H9 (cell line): ENCODE measurements around the gene SMG7. TPM values are rescaled to one million over a fixed set of nuclear protein-coding genes. Genes with fewer than 3 reads are reported as not detected.

Source experiments
- DNase-seq: peaks from one replicate; pipeline ENCODE4 v3.0.0-alpha.2; 2017
- H2AFZ ChIP-seq: one replicate; pipeline ENCODE4 v1.6.1; 2013; ENCODE audit warnings: mild to moderate bottlenecking, low read length, control low read depth, moderate library complexity
- H2AK5ac ChIP-seq: 2 replicates; pipeline ENCODE4 v1.6.1; 2013; ENCODE audit warnings: low read length, control low read depth, mixed read lengths; ENCODE audit not compliant: insufficient read length
- H2BK120ac ChIP-seq: one replicate; pipeline ENCODE4 v1.6.1; 2013; ENCODE audit warnings: low read depth, mild to moderate bottlenecking, low read length, control low read depth, inconsistent platforms; ENCODE audit not compliant: poor library complexity, severe bottlenecking
- H2BK12ac ChIP-seq: 2 replicates; pipeline ENCODE4 v1.6.1; 2013; ENCODE audit warnings: low read length, control low read depth, mixed read lengths, low read depth; ENCODE audit not compliant: insufficient read length
- H2BK15ac ChIP-seq: 2 replicates; pipeline ENCODE4 v1.6.1; 2013; ENCODE audit warnings: low read depth, low read length, control low read depth
- H2BK20ac ChIP-seq: one replicate; pipeline ENCODE4 v1.6.1; 2013; ENCODE audit warnings: low read depth, mild to moderate bottlenecking, low read length, control low read depth, inconsistent platforms; ENCODE audit not compliant: poor library complexity, severe bottlenecking
- H2BK5ac ChIP-seq: 2 replicates; pipeline ENCODE4 v1.6.1; 2013; ENCODE audit warnings: low read length, control low read depth, mixed read lengths; ENCODE audit not compliant: insufficient read length
- H3K14ac ChIP-seq: 2 replicates; pipeline ENCODE4 v1.6.1; 2013; ENCODE audit warnings: low read length, control low read depth; ENCODE audit not compliant: insufficient read depth
- H3K18ac ChIP-seq: 2 replicates; pipeline ENCODE4 v1.6.1; 2013; ENCODE audit warnings: low read depth, mild to moderate bottlenecking, mixed read lengths, low read length, control low read depth; ENCODE audit not compliant: insufficient read length
- H3K23ac ChIP-seq: 2 replicates; pipeline ENCODE4 v1.6.1; 2013; ENCODE audit warnings: low read length, control low read depth, mixed read lengths, low read depth; ENCODE audit not compliant: insufficient read length
- H3K23me2 ChIP-seq: 2 replicates; pipeline ENCODE4 v1.6.1; 2013; ENCODE audit warnings: low read depth, mild to moderate bottlenecking, mixed read lengths, low read length, control low read depth; ENCODE audit not compliant: insufficient read length, poor library complexity, severe bottlenecking
- H3K27ac ChIP-seq: 2 replicates; pipeline ENCODE4 v1.5.1; 2013; ENCODE audit warnings: low read length, control low read depth, mixed read lengths, low read depth; ENCODE audit not compliant: insufficient read length
- H3K27me3 ChIP-seq: 2 replicates; pipeline ENCODE4 v1.6.1; 2013; ENCODE audit warnings: low read length, control low read depth, inconsistent platforms; ENCODE audit not compliant: insufficient read depth
- H3K4ac ChIP-seq: 2 replicates; pipeline ENCODE4 v1.6.1; 2013; ENCODE audit warnings: low read depth, mild to moderate bottlenecking, control low read depth, inconsistent platforms, low read length, moderate library complexity
- H3K4me1 ChIP-seq: 2 replicates; pipeline ENCODE4 v1.6.1; 2013; ENCODE audit warnings: low read length, control low read depth, inconsistent platforms; ENCODE audit not compliant: insufficient read depth
- H3K4me2 ChIP-seq: 2 replicates; pipeline ENCODE4 v1.6.1; 2013; ENCODE audit warnings: low read length, control low read depth, mixed read lengths; ENCODE audit not compliant: insufficient read length, insufficient read depth
- H3K56ac ChIP-seq: 2 replicates; pipeline ENCODE4 v1.6.1; 2013; ENCODE audit warnings: low read depth, mild to moderate bottlenecking, mixed read lengths, low read length, control low read depth; ENCODE audit not compliant: insufficient read length
- H3K79me1 ChIP-seq: 2 replicates; pipeline ENCODE4 v1.6.1; 2013; ENCODE audit warnings: low read depth, mild to moderate bottlenecking, moderate library complexity, low read length, control low read depth, inconsistent platforms; ENCODE audit not compliant: insufficient read depth, poor library complexity, severe bottlenecking
- H3K79me2 ChIP-seq: 2 replicates; pipeline ENCODE4 v1.6.1; 2013; ENCODE audit warnings: low read length, control low read depth, inconsistent platforms; ENCODE audit not compliant: insufficient read depth
- H3K9ac ChIP-seq: 2 replicates; pipeline ENCODE4 v1.6.1; 2013; ENCODE audit warnings: low read length, control low read depth, mixed read lengths; ENCODE audit not compliant: insufficient read length; ENCODE audit errors: extremely low read depth
- H3K9me3 ChIP-seq: one replicate; pipeline ENCODE4 v1.6.1; 2013; ENCODE audit warnings: low read depth, low read length, inconsistent platforms; ENCODE audit not compliant: control insufficient read depth
- H3T11ph ChIP-seq: one replicate; pipeline ENCODE4 v1.6.1; 2013; ENCODE audit warnings: mild to moderate bottlenecking, low read length, control low read depth, inconsistent platforms
- H4K20me1 ChIP-seq: one replicate; pipeline ENCODE4 v1.6.1; 2013; ENCODE audit not compliant: control insufficient read depth, insufficient read length, insufficient read depth
- H4K5ac ChIP-seq: 2 replicates; pipeline ENCODE4 v1.6.1; 2013; ENCODE audit warnings: low read depth, mild to moderate bottlenecking, mixed read lengths, low read length, control low read depth; ENCODE audit not compliant: insufficient read length
- H4K8ac ChIP-seq: replicated peaks from 2 replicates; pipeline ENCODE4 v1.6.1; 2013; ENCODE audit warnings: low read length, control low read depth, mixed read lengths, low read depth; ENCODE audit not compliant: insufficient read length
- H4K91ac ChIP-seq: 2 replicates; pipeline ENCODE4 v1.6.1; 2013; ENCODE audit warnings: low read depth, mild to moderate bottlenecking, moderate library complexity, mixed read lengths, low read length, control low read depth; ENCODE audit not compliant: insufficient read length
- H3K27ac Mint-ChIP-seq, 3 experiments: 2 replicates in 2 of 3; 3 replicates in 1 of 3; pipeline ENCODE4 v1.8.0; 2020 to 2021; ENCODE audit warnings: mixed read lengths in 3 of 3, mild to moderate bottlenecking in 1 of 3, moderate library complexity in 1 of 3
- H3K27me3 Mint-ChIP-seq: 2 replicates; pipeline ENCODE4 v1.8.0; 2021; ENCODE audit warnings: low read depth, mild to moderate bottlenecking, moderate library complexity, mixed read lengths
- H3K36me3 Mint-ChIP-seq, 3 experiments: 2 replicates in 2 of 3; 3 replicates in 1 of 3; pipeline ENCODE4 v1.8.0; 2020 to 2021; ENCODE audit warnings: low read depth in 3 of 3, mixed read lengths in 3 of 3; ENCODE audit not compliant: insufficient read depth in 1 of 3
- H3K4me1 Mint-ChIP-seq, 2 experiments: 2 replicates each; pipeline ENCODE4 v1.8.0; 2020; ENCODE audit warnings: mixed read lengths in 2 of 2
- H3K4me3 Mint-ChIP-seq, 2 experiments: 2 replicates in 1 of 2; 3 replicates in 1 of 2; pipeline ENCODE4 v1.8.0; 2020 to 2021; ENCODE audit warnings: mild to moderate bottlenecking in 2 of 2, mixed read lengths in 2 of 2, moderate library complexity in 1 of 2
- H3K9me3 Mint-ChIP-seq, 2 experiments: 2 replicates in 1 of 2; 3 replicates in 1 of 2; pipeline ENCODE4 v1.8.0; 2020; ENCODE audit warnings: mild to moderate bottlenecking in 2 of 2, mixed read lengths in 2 of 2, moderate library complexity in 1 of 2
- WGBS: extraction: QIAGEN DNeasy Blood & Tissue Kit; methylation state at CpG from one replicate; pipeline ENCODE4 v1.1.7; 2013; ENCODE audit warnings: missing lambda C conversion rate, low lambda C conversion rate, mixed read lengths; ENCODE audit not compliant: insufficient read length; ENCODE audit errors: extremely low coverage; 5-methylcytosine and 5-hydroxymethylcytosine counted together
- total RNA-seq: library from RNA; stranded (reverse); gene quantifications from 2 replicates; pipeline ENCODE4 v1.2.1, GENCODE V29; 2021
- TF ChIP-seq, protein P1 (sequence below): fragments of 200-600 bp; sonication (generic); conservative IDR thresholded peaks from 3 replicates; pipeline ENCODE4 v1.8.0; 2021; ENCODE audit warnings: antibody characterized with exemption, mild to moderate bottlenecking

Gene SMG7
- total RNA-seq, 1 experiment from 2014 or later, result 77.0 TPM

- H3K23me2 ChIP-seq, result no peaks in the 10 kb centered on the region
These were observed 112.7 kb downstream of the SMG7 start for GRCh38 chr1:183585038-183585437.

More at GRCh38 chr1:183585038-183585437, 112.7 kb downstream of the SMG7 start:
- no peak overlapping the region; a peak in 1 of 7 replicates for H3K27ac Mint-ChIP-seq
- H3K27ac ChIP-seq, result no peak overlapping the region
- H3K27me3 ChIP-seq, result no peaks in the 10 kb centered on the region
- H3K9me3 Mint-ChIP-seq, result no peaks in the 10 kb centered on the region
- no peaks in the 10 kb centered on the region for H3K36me3 Mint-ChIP-seq
- H3T11ph ChIP-seq, result no peak overlapping the region
- no peak overlapping the region for H2BK15ac ChIP-seq
- TF ChIP-seq, protein P1, sequence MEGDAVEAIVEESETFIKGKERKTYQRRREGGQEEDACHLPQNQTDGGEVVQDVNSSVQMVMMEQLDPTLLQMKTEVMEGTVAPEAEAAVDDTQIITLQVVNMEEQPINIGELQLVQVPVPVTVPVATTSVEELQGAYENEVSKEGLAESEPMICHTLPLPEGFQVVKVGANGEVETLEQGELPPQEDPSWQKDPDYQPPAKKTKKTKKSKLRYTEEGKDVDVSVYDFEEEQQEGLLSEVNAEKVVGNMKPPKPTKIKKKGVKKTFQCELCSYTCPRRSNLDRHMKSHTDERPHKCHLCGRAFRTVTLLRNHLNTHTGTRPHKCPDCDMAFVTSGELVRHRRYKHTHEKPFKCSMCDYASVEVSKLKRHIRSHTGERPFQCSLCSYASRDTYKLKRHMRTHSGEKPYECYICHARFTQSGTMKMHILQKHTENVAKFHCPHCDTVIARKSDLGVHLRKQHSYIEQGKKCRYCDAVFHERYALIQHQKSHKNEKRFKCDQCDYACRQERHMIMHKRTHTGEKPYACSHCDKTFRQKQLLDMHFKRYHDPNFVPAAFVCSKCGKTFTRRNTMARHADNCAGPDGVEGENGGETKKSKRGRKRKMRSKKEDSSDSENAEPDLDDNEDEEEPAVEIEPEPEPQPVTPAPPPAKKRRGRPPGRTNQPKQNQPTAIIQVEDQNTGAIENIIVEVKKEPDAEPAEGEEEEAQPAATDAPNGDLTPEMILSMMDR, result no peak
- H2BK20ac ChIP-seq, result no peak overlapping the region
- no peak overlapping the region for H3K18ac ChIP-seq
- no peaks in the 10 kb centered on the region for H3K9me3 ChIP-seq
- no peak overlapping the region for H2AK5ac ChIP-seq
- H2BK120ac ChIP-seq, result no peak overlapping the region
- H3K79me2 ChIP-seq, result no peaks in the 10 kb centered on the region
- H3K56ac ChIP-seq, result no peak overlapping the region
- H2BK5ac ChIP-seq, result no peak overlapping the region
- no peak overlapping the region for H4K8ac ChIP-seq
- no peak overlapping the region for H3K9ac ChIP-seq
- H4K20me1 ChIP-seq, result no peaks in the 10 kb centered on the region
- H4K91ac ChIP-seq, result no peak overlapping the region
- no peak overlapping the region for H4K5ac ChIP-seq
- peaks cover 29 to 33% of the 10 kb centered on the region in 2 experiments for H3K4me1 Mint-ChIP-seq
- no peak overlapping the region for H3K23ac ChIP-seq
- H3K4ac ChIP-seq, result no peak overlapping the region
- H3K27me3 Mint-ChIP-seq, result no peaks in the 10 kb centered on the region; the same call in 1 of the 2 replicates
- H2AFZ ChIP-seq, result no peak overlapping the region
- H3K14ac ChIP-seq, result no peak overlapping the region
- no CpG with 5 or more reads among the region's 6 CpGs for WGBS
- peaks cover 4% of the 10 kb centered on the region; the same call in 1 of the 2 replicates for H3K4me1 ChIP-seq
- H3K4me3 Mint-ChIP-seq, result no peak overlapping the region
- H3K79me1 ChIP-seq, result no peaks in the 10 kb centered on the region
- no peak for DNase-seq
- H3K4me2 ChIP-seq, result no peak overlapping the region
- H2BK12ac ChIP-seq, result no peak overlapping the region
